NCI-H146 treated with DMSO at 0.1 percent for 48 hours (cell line): ENCODE measurements around the gene IL23A.
A peak's percentile ranks its signal among the peaks of the same experiment; 100 is the strongest.
"Not testable (repeated sequence)": the region's sequence is repeated elsewhere in the genome, so short reads cannot be mapped to it uniquely, and the experiment has no call there.

Source experiments
- DNase-seq: peaks from one replicate; lab custom pipeline; 2025; ENCODE audit not compliant: unreplicated experiment; lab: John Stamatoyannopoulos, UW

IL23A gene

DNA sequence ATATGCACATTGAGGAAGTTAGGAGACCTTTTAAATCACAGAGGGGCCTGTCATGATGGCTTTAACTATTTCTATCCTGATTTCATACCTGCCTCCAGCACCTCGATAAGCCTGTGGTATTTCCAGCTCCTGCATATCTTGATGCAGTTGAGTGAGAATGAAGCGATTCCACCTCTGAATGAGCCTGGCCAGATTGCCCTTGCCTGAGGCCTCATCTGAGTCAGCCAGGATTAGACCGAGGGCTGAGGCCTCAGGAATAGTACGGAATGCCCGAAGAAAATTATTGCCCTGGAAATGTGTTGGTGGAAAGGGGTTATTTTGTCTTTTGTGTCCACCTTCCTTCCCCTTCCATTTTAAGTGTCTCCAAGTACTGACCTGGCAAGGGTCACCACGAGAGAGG, 14.5 kb upstream of the IL23A start:
- DNase-seq: no peak

DNA sequence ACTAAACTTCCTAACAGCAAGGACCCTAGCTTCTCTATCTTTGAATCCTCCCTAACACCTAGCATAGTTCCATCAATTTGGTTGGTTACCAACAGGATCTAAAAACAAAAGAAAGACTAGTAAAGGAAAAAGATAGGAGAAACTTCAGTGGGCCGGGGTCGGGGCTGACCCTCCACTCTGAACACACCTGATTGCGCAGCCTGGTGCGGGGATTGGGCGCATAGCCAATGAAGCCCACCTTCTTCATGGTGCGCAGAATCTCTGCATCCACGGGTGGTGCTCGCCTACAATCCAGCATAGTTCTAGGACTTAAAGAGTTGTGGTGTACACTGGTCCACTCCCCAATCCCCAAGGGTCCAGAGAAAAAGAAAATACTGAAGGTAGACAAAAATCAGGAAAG, 12.6 kb upstream of the IL23A start:
- DNase-seq: no peak

DNA sequence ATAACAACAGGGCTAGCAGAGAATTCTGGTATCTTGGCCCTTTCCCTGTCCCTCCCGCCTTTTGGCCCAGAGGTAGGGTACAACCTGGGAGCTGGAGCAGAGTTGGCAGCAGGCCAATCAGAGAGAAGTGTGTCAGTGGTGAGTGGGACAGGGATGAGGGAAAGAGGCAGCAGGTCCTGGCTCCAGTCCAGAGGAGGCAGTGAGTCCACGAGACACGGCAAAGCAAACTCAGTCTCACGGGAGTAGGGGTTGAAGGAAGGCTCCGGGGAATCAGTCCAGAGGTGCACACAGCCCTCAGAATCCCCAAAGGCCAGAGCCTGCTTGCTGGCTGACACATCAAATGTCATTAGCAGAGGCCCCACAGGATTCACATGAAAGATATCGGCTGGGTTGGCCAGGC, 12.2 kb upstream of the IL23A start:
- DNase-seq: no peak

DNA sequence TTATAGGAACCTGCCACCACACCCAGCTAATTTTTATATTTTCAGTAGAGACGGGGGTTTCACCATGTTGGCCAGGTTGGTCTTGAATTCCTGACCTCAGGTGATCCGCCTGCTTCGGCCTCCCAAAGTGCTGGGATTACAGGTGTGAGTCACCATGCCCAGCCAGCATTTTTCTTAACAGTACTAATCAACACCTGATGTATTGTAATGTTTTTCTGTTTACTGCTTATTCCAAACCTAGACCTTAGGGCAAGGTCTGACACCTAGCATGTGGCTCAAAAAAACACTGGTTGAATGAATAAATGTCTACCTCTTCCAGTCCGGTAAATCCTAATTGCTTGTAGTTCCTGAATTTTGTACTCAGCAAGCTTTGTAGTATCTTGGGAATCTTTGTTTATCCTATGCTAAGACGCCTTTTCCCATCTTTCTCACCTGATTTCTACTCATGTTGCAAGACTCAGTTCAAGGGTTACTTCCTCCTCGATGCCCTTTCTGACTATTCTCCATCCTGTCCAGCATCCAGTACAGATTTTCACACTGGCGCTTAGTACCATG, 7.7 kb upstream of the IL23A start:
- DNase-seq: no peak

DNA sequence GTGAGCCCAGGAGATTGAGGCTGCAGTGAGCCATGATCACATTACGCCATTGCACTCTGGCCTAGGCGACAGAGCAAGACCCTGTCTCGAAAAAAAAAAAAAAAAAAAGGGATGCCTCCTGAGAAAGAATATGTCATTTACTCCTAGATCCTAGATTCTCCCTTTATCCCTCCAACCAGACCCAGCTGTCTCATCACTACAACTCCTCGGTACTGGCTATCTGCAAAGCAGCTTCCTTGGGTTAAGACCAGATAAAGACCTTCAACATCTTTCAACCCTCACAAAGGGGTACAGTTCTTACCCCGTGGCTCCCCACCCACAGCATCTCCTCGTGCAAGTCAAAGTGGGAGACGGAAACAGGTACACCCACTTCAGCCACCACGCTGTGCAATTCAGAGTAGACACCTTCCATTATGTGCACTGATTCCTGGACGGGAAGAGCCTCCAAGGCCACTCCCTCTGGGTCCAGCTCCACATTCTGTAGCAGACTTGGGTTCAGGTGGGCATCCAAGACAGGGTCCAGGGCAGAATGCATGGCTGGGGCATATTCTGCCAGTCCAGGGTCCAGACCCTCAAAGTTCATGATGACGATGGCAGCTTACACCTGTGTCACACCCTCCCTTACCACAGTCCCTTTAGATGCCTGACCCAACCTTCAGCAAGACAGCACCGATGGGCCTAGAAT, 6.0 kb upstream of the IL23A start:
- DNase-seq: no peak

DNA sequence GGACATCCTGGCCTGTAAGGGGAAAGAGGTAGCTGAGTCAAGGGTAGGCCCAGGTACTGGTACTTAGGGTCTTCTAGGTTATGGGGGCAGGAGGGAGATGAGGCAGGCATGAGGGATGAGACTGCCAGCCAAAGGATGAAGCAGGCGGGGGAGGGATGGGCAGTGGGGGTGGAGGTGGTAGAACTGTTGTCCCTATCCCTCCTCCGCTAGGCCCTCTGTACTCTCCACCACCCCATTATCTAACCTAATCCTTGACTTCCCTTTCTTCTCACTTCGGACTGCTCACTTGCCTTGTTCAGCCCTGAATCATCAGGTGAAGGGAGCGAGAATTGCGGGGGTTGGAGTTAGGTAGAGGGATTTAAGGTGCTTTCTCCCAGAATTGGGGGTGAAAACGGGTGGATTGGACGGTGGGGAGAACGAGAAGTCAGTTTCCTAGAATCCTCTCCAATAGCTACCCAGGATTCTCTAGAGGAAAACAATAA, 5.4 kb upstream of the IL23A start:
- no peak for DNase-seq

DNA sequence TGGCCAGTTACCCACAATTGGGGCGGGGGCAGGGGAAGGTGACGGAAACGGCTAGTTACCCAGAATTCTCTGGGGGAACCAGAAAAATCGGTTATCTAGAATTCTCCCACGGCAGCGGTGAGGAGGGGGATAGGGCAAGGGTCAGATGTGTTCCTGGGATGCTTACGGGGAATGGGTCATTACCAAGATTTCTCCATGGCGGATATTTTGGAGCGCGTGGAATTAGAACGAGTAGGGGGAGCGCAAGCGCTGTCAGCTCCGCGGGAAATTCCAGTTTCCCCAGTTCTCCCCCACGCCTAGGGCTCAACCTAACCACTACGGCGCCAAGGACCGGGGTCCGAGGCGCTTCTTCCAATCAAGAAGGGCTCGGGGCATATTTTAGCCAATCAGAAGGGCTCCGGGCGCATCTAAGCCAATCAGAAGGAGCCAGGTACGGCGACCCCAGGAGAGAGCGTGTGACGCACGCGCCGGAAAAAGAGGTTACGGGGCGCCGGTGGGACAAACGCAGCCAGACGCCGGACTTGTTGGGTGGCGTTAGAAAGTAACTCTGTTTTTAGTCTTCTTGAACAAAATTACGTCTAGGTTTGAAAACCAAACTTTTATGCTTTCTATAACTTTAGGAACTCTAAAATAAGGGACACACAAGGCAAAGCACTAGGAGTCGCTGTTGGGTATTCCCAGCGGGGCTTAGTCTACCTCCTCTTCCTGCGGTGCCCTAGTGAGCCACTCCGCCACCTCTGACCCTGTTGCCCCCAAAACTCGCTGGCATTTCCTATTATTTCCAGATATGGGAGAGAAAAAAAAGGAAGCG, 4.8 kb upstream of the IL23A start, which contains the start of gene PAN2:
Gene PAN2, minus strand, starts transcription at position 322 of the 811 bp plus-strand sequence. CDS start 906 bp downstream, outside the sequence.
- peak; percentile 97 for DNase-seq

DNA sequence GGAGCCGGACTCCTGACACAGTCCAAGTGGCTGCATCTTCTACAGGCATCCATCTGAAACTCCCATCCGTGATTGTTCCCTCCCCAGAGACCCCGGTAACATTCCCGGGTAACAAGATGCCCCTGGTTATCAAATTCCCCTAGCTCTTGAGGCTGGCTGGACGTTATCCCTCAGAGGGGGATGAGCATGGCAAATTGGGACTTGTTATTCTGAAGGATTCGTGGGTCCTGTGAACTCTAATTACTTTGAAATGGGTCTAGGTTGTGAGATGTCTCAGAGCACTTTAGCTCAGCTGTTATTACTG, 4.2 kb upstream of the IL23A start:
- DNase-seq: no peak

DNA sequence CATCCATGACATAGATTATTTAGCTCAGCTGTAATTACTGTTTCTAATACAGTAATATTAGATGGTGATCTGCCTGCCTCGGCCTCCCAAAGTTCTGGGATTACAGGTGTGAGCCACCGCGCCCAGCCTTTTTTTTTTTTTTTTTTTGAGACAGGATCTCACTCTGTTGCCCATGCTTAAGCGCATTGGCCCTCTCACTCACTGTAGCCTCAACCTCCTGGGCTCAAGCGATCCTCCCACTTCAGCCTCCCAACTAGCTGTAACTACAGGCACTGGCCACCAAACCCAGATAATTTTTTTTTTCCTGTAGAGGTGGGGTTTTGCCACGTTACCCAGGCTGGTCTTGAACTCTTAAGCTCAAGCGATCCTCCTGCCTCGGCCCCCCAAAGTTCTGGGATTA, 3.2 kb upstream of the IL23A start:
- DNase-seq: not testable (repeated sequence)

DNA sequence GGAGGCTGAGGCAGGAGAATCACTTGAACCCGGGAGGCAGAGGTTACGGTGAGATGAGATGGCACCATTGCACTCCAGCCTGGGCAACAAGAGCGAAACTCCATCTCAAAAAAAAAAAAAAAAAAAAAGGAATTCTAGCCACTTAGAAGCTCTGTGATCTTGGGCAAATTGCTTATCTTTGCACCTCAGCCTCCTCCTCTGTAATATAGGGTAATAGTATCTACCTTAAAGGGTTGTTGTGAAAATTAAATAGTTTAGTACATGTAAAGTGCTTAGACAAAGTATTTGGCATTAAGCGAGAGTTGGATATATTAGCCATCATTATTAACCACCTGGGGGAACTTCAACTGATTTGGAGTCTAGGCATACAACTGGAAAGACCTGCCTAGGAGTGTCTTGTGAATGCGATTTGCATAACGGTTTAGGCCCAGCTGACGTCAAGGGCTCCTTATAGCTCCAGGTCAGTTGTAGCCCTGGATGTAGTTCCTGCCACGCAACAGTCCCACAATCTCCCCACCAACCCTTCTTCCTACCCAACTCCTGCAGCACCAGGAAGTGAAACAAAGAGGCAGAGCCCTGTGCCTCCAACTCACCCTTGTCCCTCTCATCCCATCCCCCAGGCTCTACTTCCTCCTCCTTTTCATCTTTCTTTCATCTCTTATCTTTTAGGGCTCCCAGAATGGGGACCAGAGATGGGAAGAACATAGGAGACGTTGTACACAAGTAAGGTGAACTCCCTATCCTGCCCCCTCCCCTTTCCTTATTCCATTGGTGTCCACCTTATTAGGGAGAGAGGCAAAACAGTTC, 2.1 kb upstream of the IL23A start:
- no peak for DNase-seq

DNA sequence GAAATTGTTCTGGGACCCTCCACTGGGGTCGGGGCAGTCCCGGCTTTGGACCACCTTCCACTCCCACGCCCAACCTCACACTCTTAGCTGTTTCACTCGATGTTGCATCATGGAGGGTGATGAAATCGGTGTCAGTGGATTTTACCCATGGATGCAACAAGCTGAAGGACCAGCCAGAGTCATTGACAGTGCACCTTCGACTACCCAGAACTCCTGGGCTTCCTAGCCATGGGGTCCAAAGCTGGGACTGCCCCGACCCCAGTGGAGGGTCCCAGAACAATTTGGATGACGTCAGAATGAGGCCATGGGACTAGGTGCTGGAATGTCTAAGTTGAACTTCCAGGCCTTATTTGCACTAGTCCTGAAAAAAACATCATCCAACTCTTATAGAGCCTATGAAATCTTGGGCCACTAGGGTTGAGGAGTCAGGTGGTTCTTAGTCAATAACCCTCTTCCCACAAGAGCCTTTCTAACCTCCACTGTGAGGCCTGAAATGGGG, 882 bp upstream of the IL23A start:
- no peak for DNase-seq

DNA sequence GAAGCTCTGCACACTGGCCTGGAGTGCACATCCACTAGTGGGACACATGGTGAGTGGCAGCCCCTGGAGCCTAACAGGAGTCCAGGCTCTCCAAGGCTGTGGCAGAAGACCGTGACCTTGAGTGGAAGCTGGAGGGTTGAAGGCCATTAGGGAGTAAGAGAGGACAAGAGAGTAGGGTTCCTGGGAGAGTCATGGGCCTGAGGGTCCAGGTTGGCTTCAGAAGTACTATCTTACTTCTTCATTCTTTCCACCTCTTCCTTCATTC, 406 bp downstream of the IL23A start:
- no peak for DNase-seq

DNA sequence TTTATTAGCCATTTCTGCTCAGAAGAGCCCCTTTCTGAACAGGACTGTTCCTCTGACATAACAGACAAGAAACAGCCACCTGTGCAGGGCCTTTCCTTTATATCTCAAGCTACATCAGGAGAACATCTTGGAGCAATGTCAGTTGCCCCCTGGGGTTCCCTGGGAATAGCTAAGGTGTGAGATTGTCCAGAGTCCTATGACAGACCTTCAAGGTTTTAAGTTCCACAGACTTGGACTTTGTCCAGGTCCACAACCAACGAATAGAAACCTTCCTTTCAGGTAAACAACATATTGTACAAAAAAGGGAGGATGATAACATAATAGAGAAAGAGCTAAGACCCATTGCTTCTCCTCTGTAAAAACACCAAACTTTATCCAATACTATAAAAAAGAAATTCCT, 2.9 kb downstream of the IL23A start:
- no peak for DNase-seq

DNA sequence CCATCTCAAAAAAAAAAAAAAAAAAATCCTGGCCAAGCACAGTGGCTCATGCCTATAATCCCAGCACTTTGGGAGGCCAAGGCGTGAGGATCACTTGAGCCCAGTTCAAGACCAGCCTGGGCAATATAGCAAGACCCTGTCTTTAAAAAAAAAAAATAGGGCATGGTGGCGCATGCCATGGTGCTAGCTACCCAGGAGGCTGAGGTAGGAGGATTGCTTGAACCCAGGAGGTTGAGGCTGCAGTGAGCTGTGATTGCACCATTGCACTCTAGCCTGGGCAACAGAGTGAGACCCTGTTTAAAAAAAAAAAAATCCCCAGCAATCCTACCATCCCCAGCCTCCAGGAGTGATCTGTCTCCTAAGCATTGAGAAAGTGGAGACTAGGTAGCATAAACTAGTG, 3.6 kb downstream of the IL23A start:
- DNase-seq: not testable (repeated sequence)

DNA sequence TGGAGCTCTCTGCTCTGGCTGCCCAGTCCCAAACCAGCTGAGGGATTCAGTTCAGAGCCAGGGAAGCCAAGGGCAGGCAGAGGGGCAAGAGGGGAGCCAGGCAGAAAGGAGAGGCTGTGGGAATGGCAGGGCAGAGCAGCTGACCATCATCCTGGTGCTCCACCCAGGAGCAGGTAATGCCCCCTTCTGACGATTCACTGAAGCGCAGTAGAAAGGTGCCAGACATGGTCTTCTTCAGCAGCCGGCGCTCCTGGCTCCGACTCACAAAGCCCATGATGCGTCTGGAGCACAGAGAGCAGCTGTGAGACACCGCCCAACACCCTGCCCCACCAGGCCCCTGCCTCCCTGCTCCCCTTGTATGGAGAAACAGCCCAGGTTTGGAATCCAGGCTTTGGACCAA, 8.0 kb downstream of the IL23A start:
- no peak for DNase-seq

DNA sequence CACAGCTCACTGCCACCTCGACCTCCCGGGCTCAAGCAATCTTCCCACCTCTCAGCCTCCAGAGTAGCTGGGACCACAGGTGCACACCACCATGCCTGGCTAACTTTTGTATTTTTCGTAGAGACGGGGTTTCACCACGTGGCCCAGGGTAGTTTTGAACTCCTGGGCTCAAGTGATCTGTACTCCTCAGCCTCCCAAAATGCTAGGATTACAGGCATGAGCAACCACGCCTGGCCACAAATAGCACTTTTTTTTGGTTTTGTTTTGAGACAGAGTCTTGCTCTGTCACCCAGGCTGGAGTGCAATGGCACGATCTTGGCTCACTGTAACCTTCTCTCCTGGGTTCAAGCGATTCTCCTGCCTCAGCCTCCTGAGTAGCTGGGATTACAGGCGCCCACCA, 8.6 kb downstream of the IL23A start:
- DNase-seq: not testable (repeated sequence)

DNA sequence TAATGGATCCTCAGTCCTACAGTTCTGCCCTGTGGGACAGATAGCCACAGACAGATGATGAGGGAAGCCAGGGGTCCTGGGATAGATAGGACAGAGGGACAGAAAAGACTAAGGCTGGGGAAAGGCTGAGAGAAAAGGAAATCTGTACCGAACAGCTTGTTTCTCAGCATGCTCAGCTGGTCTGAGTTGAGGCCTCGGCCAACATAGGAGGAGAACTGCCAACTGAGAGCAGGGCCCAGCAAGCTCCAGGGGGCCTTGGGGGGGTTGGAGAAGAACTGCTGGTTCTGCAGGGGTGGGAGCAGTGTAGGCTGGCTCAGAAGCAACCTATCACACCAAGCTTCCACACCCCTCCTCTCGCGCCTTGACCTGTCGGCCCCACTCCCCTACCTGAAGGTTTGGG, 10.1 kb downstream of the IL23A start:
- DNase-seq: no peak

DNA sequence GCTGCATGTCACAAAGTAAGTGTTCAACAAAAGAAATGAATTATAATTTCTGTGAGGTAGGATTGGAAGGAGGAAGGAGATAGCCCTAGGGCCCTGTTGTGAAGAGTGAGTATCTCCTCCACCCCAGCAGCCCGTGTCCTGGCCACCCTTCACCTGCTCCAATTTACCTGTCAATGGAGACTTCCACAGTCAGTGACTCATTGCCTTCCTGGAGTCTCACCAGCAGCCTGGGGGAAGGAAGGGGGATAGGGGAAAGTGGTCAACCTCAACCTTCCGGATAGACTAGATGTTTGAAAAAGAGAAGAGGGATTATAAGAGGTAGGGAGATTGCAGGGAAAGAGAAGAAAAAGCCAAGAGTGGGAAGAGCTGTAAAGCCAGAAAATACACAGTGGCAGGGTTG, 12.0 kb downstream of the IL23A start:
- no peak for DNase-seq

DNA sequence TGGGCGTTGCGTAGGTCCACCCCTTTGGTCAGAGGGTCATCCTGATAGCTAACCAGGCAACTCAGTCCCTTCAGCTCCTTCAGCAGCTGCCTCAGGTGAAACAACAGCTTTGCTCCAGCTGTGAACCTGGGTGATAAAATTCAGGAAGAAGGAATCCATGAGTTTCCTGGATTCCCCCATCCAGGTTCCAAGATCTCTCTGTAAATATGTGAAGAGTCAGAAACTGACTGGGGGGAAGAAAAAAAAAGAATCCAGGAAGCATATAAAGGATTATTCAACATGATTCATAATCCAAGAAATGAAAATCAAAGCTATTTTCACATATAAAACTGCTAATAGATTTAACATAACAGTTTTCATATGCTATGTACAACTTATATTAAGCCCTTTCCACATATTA, 12.6 kb downstream of the IL23A start:
- DNase-seq: no peak

DNA sequence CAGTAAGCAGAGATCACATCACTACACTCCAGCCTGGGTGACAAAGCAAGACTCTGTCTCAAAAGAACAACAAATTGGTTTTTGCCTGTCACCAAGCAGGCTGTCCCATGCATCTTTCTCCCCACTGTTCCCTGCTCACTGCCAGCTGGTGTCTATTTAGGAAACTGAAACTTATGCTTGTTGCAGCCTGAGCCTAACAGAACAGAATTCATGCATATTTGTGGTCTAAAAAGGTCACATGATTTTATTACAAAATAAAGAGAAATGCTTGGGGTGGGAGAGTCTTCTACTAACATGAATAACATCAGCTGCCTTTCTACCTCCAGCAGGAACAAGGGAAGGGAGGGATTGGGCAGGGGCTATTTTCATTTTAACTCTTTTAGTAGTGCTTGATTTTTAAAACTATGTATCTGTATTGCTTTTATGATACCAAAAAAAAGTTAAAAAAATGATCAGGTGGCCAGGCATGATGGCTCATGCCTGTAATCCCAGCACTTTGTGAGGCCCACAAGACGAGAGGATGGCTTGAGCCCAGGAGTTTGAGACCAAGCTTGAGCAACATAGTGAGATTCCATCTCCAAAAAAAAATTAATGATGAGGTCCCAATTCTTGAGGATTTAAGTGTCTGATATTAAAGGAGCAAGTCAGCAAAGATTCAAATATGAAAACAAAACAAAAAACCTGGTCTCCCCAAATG, 20.3 kb downstream of the IL23A start:
- DNase-seq: no peak
